Ishikawa (cell line): ENCODE results near the gene NME7.

ENCODE experiments used
- EGR1 ChIP-seq: IDR thresholded peaks from 2 replicates; pipeline ENCODE4 v1.6.1; 2012
- RAD21 ChIP-seq: IDR thresholded peaks from 2 replicates; pipeline ENCODE4 v1.6.1; 2012; ENCODE audit warnings: low read depth
- TAF1 ChIP-seq: IDR thresholded peaks from 2 replicates; pipeline ENCODE4 v1.6.1; 2012; ENCODE audit warnings: low read depth, mild to moderate bottlenecking
- YY1 ChIP-seq: IDR thresholded peaks from 2 replicates; pipeline ENCODE4 v1.6.1; 2012; ENCODE audit warnings: low read depth
- TF ChIP-seq, protein P1 (sequence below): IDR thresholded peaks from 2 replicates; pipeline ENCODE4 v1.6.1; 2012
- TF ChIP-seq, protein P2 (sequence below): IDR thresholded peaks from 2 replicates; pipeline ENCODE4 v1.6.1; 2012

GRCh38 chr1:169307176-169307575, 60.4 kb downstream of the NME7 start:
- TF ChIP-seq, protein P1, sequence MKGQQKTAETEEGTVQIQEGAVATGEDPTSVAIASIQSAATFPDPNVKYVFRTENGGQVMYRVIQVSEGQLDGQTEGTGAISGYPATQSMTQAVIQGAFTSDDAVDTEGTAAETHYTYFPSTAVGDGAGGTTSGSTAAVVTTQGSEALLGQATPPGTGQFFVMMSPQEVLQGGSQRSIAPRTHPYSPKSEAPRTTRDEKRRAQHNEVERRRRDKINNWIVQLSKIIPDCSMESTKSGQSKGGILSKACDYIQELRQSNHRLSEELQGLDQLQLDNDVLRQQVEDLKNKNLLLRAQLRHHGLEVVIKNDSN, result no peak
- TF ChIP-seq, protein P2, sequence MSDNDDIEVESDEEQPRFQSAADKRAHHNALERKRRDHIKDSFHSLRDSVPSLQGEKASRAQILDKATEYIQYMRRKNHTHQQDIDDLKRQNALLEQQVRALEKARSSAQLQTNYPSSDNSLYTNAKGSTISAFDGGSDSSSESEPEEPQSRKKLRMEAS, result no peak
- no peak for TF ChIP-seq TAF1
- TF ChIP-seq YY1, result no peak
- no peak for TF ChIP-seq EGR1
- no peak for TF ChIP-seq RAD21
